HEK293 (cell line): ENCODE measurements around the gene AKAP8L.

ENCODE experiments used
- CTCF ChIA-PET: fragments of 350-600 bp; formaldehyde crosslinking; extraction: SDS; loops from one replicate; lab custom pipeline; 2021; ENCODE audit warnings: antibody characterized with exemption; lab: Yijun Ruan, JAX
- POLR2A ChIA-PET: fragments of 300-600 bp; formaldehyde crosslinking; extraction: SDS; loops from one replicate; lab custom pipeline; 2020; ENCODE audit warnings: antibody characterized with exemption, inconsistent platforms; lab: Yijun Ruan, JAX
- H3K27ac ChIP-seq: fragments of 200-500 bp; sonication (Bioruptor generic); 2 replicates; pipeline ENCODE4 v1.5.1; 2014; ENCODE audit warnings: low read depth, low read length, control low read depth, inconsistent platforms; ENCODE audit errors: extremely low read depth
- H3K36me3 ChIP-seq, 2 experiments: fragments of 200-500 bp in 1 of 2; sonication (Bioruptor generic) in 1 of 2; 1 replicate in 1 of 2; 2 replicates in 1 of 2; pipeline ENCODE4 v1.5.1; 2014 to 2017; ENCODE audit warnings: inconsistent platforms in 2 of 2, low read length in 2 of 2; ENCODE audit not compliant: control insufficient read depth in 2 of 2, insufficient read depth in 1 of 2
- H3K4me1 ChIP-seq: fragments of 200-500 bp; sonication (Bioruptor generic); 2 replicates; pipeline ENCODE4 v1.5.1; 2014; ENCODE audit warnings: mild to moderate bottlenecking, low read length, inconsistent platforms; ENCODE audit not compliant: control insufficient read depth, insufficient read depth
- H3K4me3 ChIP-seq: 2 replicates; pipeline ENCODE4 v1.5.1; 2011; ENCODE audit warnings: low read depth, mild to moderate bottlenecking, control low read depth, low read length, moderate library complexity
- H3K9me3 ChIP-seq: fragments of 200-500 bp; sonication (Bioruptor generic); 2 replicates; pipeline ENCODE4 v1.5.1; 2014; ENCODE audit warnings: low read depth, low read length, inconsistent platforms; ENCODE audit not compliant: control insufficient read depth, insufficient read depth
- ATF2 ChIP-seq: fragments of 450-650 bp; formaldehyde crosslinking; IDR thresholded peaks from 2 replicates; pipeline ENCODE4 v1.5.1; 2016; ENCODE audit warnings: missing biosample characterization, missing genetic modification characterization, low read depth
- BCL11B ChIP-seq: fragments of 450-650 bp; formaldehyde crosslinking; IDR thresholded peaks from 2 replicates; pipeline ENCODE4 v1.5.1; 2016; ENCODE audit warnings: low read depth, missing biosample characterization, missing genetic modification characterization
- CTCF ChIP-seq: fragments of 450-650 bp; formaldehyde crosslinking; IDR thresholded peaks from 2 replicates; pipeline ENCODE4 v1.5.1; 2016; ENCODE audit warnings: missing biosample characterization, missing genetic modification characterization
- HOXD13 ChIP-seq: sonication (generic); formaldehyde crosslinking; IDR thresholded peaks from 2 replicates; pipeline ENCODE4 v1.8.0; 2022; ENCODE audit warnings: missing genetic modification reagents, borderline replicate concordance
- IKZF3 ChIP-seq: fragments of 450-650 bp; IDR thresholded peaks from 2 replicates; pipeline ENCODE4 v1.5.0; 2018; ENCODE audit warnings: missing biosample characterization, mild to moderate bottlenecking, missing genetic modification characterization, moderate library complexity
- SCRT1 ChIP-seq: fragments of 450-650 bp; formaldehyde crosslinking; IDR thresholded peaks from 2 replicates; pipeline ENCODE4 v1.5.1; 2016; ENCODE audit warnings: missing biosample characterization, missing genetic modification characterization, borderline replicate concordance
- TRIM28 ChIP-seq: IDR thresholded peaks from 2 replicates; pipeline ENCODE4 v1.6.1; 2011; ENCODE audit warnings: low read length, control low read depth, borderline replicate concordance
- ZFP3 ChIP-seq: fragments of 450-650 bp; formaldehyde crosslinking; IDR thresholded peaks from 2 replicates; pipeline ENCODE4 v1.5.1; 2016; ENCODE audit warnings: low read depth, missing biosample characterization, missing genetic modification characterization
- ZNF133 ChIP-seq: fragments of 450-650 bp; formaldehyde crosslinking; IDR thresholded peaks from 2 replicates; pipeline ENCODE4 v1.5.1; 2016; ENCODE audit warnings: missing biosample characterization, missing genetic modification characterization
- ZNF433 ChIP-seq: fragments of 450-650 bp; formaldehyde crosslinking; IDR thresholded peaks from 2 replicates; pipeline ENCODE4 v1.5.1; 2016; ENCODE audit warnings: missing biosample characterization, missing genetic modification characterization, low read depth
- ZNF549 ChIP-seq: fragments of 450-650 bp; IDR thresholded peaks from 2 replicates; pipeline ENCODE4 v1.5.1; 2018; ENCODE audit warnings: missing biosample characterization, missing genetic modification characterization, mild to moderate bottlenecking, inconsistent platforms, moderate library complexity
- ZNF561 ChIP-seq: fragments of 450-650 bp; IDR thresholded peaks from 2 replicates; pipeline ENCODE4 v1.5.1; 2018; ENCODE audit warnings: missing biosample characterization, missing genetic modification characterization, borderline replicate concordance
- ZNF629 ChIP-seq: fragments of 450-650 bp; formaldehyde crosslinking; IDR thresholded peaks from 2 replicates; pipeline ENCODE4 v1.5.1; 2017; ENCODE audit warnings: missing biosample characterization, missing genetic modification characterization
- ZSCAN30 ChIP-seq: fragments of 450-650 bp; IDR thresholded peaks from 2 replicates; pipeline ENCODE4 v1.5.1; 2018; ENCODE audit warnings: missing biosample characterization, mild to moderate bottlenecking, missing genetic modification characterization, moderate library complexity
- ZSCAN4 ChIP-seq: fragments of 450-650 bp; formaldehyde crosslinking; IDR thresholded peaks from 2 replicates; pipeline ENCODE4 v1.5.1; 2017; ENCODE audit warnings: missing biosample characterization, missing genetic modification characterization
- TF ChIP-seq, protein P1 (sequence below): fragments of 450-650 bp; formaldehyde crosslinking; IDR thresholded peaks from 2 replicates; pipeline ENCODE4 v1.5.1; 2017; ENCODE audit warnings: missing biosample characterization, missing genetic modification characterization
- TF ChIP-seq, protein P2 (sequence below): fragments of 450-650 bp; IDR thresholded peaks from 2 replicates; pipeline ENCODE4 v1.5.1; 2018; ENCODE audit warnings: missing biosample characterization, mild to moderate bottlenecking, missing genetic modification characterization

Gene AKAP8L

GRCh38 chr19:15456441-15456840 lies 37.7 kb upstream of the AKAP8L start (continued):
- no peak for TF ChIP-seq ATF2 (tag by site-specific recombination)
- no peak for TF ChIP-seq ZNF561 (tag by site-specific recombination)
- TF ChIP-seq SCRT1 (tag by site-specific recombination) = no peak
- no peak for TF ChIP-seq ZNF549 (tag by site-specific recombination)
- TF ChIP-seq IKZF3 (tag by site-specific recombination) = no peak
- TF ChIP-seq ZNF433 (tag by site-specific recombination) = no peak
- TF ChIP-seq, all 188 proteins: peak for 0

DNA sequence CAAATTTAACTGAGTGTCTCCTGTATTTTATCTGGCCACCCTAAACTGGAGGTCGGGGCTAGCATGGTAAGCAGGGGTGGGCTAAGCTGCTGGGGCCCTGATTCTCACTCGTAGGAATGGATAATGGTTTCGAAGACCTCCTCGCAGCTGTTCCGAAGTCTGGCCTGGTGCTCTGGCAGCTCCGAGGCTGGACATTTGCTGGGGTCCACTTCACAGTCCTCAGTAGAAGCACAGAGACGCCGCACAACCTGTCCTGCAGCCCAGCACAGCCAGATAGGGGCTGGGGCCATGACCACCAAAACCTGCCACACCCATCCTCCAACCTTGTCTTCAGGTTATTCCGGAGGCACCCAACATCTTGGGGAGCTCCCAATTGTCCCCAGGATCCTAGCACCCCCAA lies 37.2 kb upstream of the AKAP8L start:
- Histone ChIP-seq H3K27ac (no peak overlapping the region), H3K4me3 (no peak overlapping the region), H3K9me3 (no peaks in the 10 kb centered on the region), H3K36me3 (no peaks in the 10 kb centered on the region), H3K4me1 (no peaks in the 10 kb centered on the region; the same call in 1 of the 2 replicates)
- CTCF ChIA-PET = interaction anchor here (0.6 kb wide), 1 partner anchor 145 kb away, joined by 3 read pairs; no protein-coding TSS in a partner anchor
- POLR2A ChIA-PET = interaction anchor here (1.0 to 1.5 kb wide), 2 partner anchors 23 to 37 kb away, joined by 4 to 5 read pairs; partner anchors contain the start of gene AKAP8L
- TF ChIP-seq TRIM28 (no peak), ZSCAN30 (tag by site-specific recombination) (no peak), ZNF133 (tag by site-specific recombination) (no peak), IKZF3 (tag by site-specific recombination) (no peak), HOXD13 (no peak), ZNF629 (tag by site-specific recombination) (no peak), ZFP3 (tag by site-specific recombination) (no peak), ZSCAN4 (tag by site-specific recombination) (no peak)
- TF ChIP-seq, protein P1, sequence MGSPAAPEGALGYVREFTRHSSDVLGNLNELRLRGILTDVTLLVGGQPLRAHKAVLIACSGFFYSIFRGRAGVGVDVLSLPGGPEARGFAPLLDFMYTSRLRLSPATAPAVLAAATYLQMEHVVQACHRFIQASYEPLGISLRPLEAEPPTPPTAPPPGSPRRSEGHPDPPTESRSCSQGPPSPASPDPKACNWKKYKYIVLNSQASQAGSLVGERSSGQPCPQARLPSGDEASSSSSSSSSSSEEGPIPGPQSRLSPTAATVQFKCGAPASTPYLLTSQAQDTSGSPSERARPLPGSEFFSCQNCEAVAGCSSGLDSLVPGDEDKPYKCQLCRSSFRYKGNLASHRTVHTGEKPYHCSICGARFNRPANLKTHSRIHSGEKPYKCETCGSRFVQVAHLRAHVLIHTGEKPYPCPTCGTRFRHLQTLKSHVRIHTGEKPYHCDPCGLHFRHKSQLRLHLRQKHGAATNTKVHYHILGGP (tag by site-specific recombination) = no peak

- CTCF ChIA-PET = interaction anchor here (0.7 to 1.2 kb wide), 3 partner anchors 9 to 96 kb away, joined by 3 to 4 read pairs (median 3); no protein-coding TSS in a partner anchor
- Histone ChIP-seq H3K9me3 (no peaks in the 10 kb centered on the region), H3K4me3 (no peak overlapping the region), H3K4me1 (peaks cover under 1% of the 10 kb centered on the region), H3K27ac (no peak overlapping the region), H3K36me3 (no peaks in the 10 kb centered on the region)
- TF ChIP-seq, protein P2, sequence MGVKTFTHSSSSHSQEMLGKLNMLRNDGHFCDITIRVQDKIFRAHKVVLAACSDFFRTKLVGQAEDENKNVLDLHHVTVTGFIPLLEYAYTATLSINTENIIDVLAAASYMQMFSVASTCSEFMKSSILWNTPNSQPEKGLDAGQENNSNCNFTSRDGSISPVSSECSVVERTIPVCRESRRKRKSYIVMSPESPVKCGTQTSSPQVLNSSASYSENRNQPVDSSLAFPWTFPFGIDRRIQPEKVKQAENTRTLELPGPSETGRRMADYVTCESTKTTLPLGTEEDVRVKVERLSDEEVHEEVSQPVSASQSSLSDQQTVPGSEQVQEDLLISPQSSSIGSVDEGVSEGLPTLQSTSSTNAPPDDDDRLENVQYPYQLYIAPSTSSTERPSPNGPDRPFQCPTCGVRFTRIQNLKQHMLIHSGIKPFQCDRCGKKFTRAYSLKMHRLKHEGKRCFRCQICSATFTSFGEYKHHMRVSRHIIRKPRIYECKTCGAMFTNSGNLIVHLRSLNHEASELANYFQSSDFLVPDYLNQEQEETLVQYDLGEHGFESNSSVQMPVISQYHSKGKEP (tag by site-specific recombination) = no peak
- peak; percentile 75; the same call in 1 of the 2 replicates for TF ChIP-seq BCL11B (tag by site-specific recombination)
- no peak for TF ChIP-seq ZNF133 (tag by site-specific recombination)
- peak; percentile 52 for TF ChIP-seq CTCF
- POLR2A ChIA-PET = interaction anchor here (0.6 to 1.2 kb wide), 3 partner anchors 35 to 1096 kb away, joined by 3 to 7 read pairs (median 6); partner anchors contain the start of gene AKAP8L
Measured at GRCh38 chr19:15453906-15454860, 35.4 kb upstream of the AKAP8L start.
